Liver (tissue), 9 donors: ENCODE data around the gene NKX2-3. TPM values are rescaled to one million over a fixed set of nuclear protein-coding genes. Genes with fewer than 3 reads are reported as not detected.

Source experiments
- DNase-seq: peaks from one replicate; pipeline ENCODE4 v3.0.0-alpha.2; 2017; ENCODE audit warnings: low spot score
- H3K27ac ChIP-seq, 2 donors: one replicate each; pipeline ENCODE4 v1.7.0; 2013; ENCODE audit warnings: inconsistent platforms in 2 of 2, low read length in 2 of 2, control low read depth in 1 of 2, low read depth in 1 of 2, mild to moderate bottlenecking in 1 of 2
- H3K27me3 ChIP-seq, 4 donors: one replicate each; pipeline versions ENCODE4 v1.6.1 to v1.7.0; 2013; ENCODE audit warnings: low read length in 3 of 4, inconsistent platforms in 1 of 4, mild to moderate bottlenecking in 1 of 4, moderate library complexity in 1 of 4; ENCODE audit not compliant: control insufficient read depth in 4 of 4, insufficient read depth in 4 of 4
- H3K36me3 ChIP-seq, 4 donors: one replicate each; pipeline versions ENCODE4 v1.6.1 to v1.7.0; 2013; ENCODE audit warnings: low read length in 3 of 4, mild to moderate bottlenecking in 3 of 4, low read depth in 1 of 4, moderate library complexity in 1 of 4; ENCODE audit not compliant: control insufficient read depth in 4 of 4, insufficient read depth in 3 of 4
- H3K4me1 ChIP-seq, 4 donors: one replicate each; pipeline versions ENCODE4 v1.6.1 to v1.7.0; 2013; ENCODE audit warnings: low read length in 3 of 4, mild to moderate bottlenecking in 3 of 4, moderate library complexity in 1 of 4; ENCODE audit not compliant: control insufficient read depth in 4 of 4, insufficient read depth in 4 of 4
- H3K4me3 ChIP-seq, 3 donors: one replicate each; pipeline versions ENCODE4 v1.6.1 to v1.7.0; 2013; ENCODE audit warnings: low read length in 3 of 3, control low read depth in 1 of 3, low read depth in 1 of 3, mild to moderate bottlenecking in 1 of 3
- H3K9ac ChIP-seq, 2 donors: one replicate each; pipeline ENCODE4 v1.7.0; 2013; ENCODE audit warnings: low read length in 2 of 2, mild to moderate bottlenecking in 2 of 2, moderate library complexity in 2 of 2, control low read depth in 1 of 2, low read depth in 1 of 2
- H3K9me3 ChIP-seq, 4 donors: one replicate each; pipeline versions ENCODE4 v1.6.1 to v1.7.0; 2013; ENCODE audit warnings: low read length in 3 of 4; ENCODE audit not compliant: control insufficient read depth in 4 of 4
- ATF3 ChIP-seq: IDR thresholded peaks from 2 replicates; pipeline ENCODE4 v1.6.1; 2016; ENCODE audit warnings: antibody characterized with exemption
- FOXA2 ChIP-seq: IDR thresholded peaks from 2 replicates; pipeline ENCODE4 v1.6.1; 2016; ENCODE audit warnings: antibody characterized with exemption
- HNF4A ChIP-seq, 2 donors: conservative IDR thresholded peaks; 2 replicates each; pipeline ENCODE4 v1.6.1; 2016; ENCODE audit warnings: antibody characterized with exemption in 2 of 2, mild to moderate bottlenecking in 2 of 2
- JUND ChIP-seq, 2 donors: IDR thresholded peaks; 2 replicates each; pipeline ENCODE4 v1.6.1; 2016; ENCODE audit warnings: antibody characterized with exemption in 2 of 2
- NR2F2 ChIP-seq: IDR thresholded peaks from 2 replicates; pipeline ENCODE4 v1.6.1; 2016; ENCODE audit warnings: antibody characterized with exemption
- RAD21 ChIP-seq, 2 donors: IDR thresholded peaks; 2 replicates each; pipeline ENCODE4 v1.6.1; 2016; ENCODE audit warnings: antibody characterized with exemption in 2 of 2, mild to moderate bottlenecking in 2 of 2
- REST ChIP-seq: IDR thresholded peaks from 2 replicates; pipeline ENCODE4 v1.6.1; 2016; ENCODE audit warnings: antibody characterized with exemption, mild to moderate bottlenecking
- RXRA ChIP-seq, 2 donors: IDR thresholded peaks; 2 replicates each; pipeline ENCODE4 v1.6.1; 2017 to 2018; ENCODE audit warnings: antibody characterized with exemption in 2 of 2, mild to moderate bottlenecking in 1 of 2
- SP1 ChIP-seq: IDR thresholded peaks from 2 replicates; pipeline ENCODE4 v1.6.1; 2018; ENCODE audit warnings: antibody characterized with exemption, mild to moderate bottlenecking
- TAF1 ChIP-seq: conservative IDR thresholded peaks from 2 replicates; pipeline ENCODE4 v1.6.1; 2016; ENCODE audit warnings: antibody characterized with exemption, mild to moderate bottlenecking
- WGBS: extraction: QIAGEN DNeasy Blood & Tissue Kit; methylation state at CpG from one replicate; pipeline ENCODE4 v1.1.7; 2013; 5-methylcytosine and 5-hydroxymethylcytosine counted together
- polyA plus RNA-seq, 2 donors: library from polyadenylated mRNA; stranded (reverse) in 1 of 2; unstranded in 1 of 2; fragments of 200-250 nt in 1 of 2; fragments of >200 nt in 1 of 2; fragmentation: Nextera tagmentation in 1 of 2; extraction: Ambion mirVana in 1 of 2; gene quantifications; one replicate each; pipeline versions ENCODE4 v1.2.1 to v1.2.3, GENCODE V29; 2013 to 2015
- total RNA-seq, 2 donors: library from RNA; depleted of rRNA; stranded (reverse); fragments of >200 nt; gene quantifications; one replicate each; pipeline ENCODE4 v1.2.3, GENCODE V29; 2014
- TF ChIP-seq, protein P1 (sequence below): fragments of 150-350 bp; IDR thresholded peaks from 2 replicates; pipeline ENCODE4 v1.5.1; 2017; ENCODE audit warnings: improper control_type of control experiment, low read depth, low read length; ENCODE audit not compliant: missing input control
- TF ChIP-seq, protein P2 (sequence below): IDR thresholded peaks from 2 replicates; pipeline ENCODE4 v1.6.1; 2016; ENCODE audit warnings: antibody characterized with exemption
- donor health status: healthy.
- donor health status: healthy.
- donor health status: healthy.
- donor health status: healthy.
- donor health status: healthy.

NKX2-3 gene
- total and polyA plus RNA-seq, 4 donors = 0.06 to 0.09 TPM; not detected in 2

DNA sequence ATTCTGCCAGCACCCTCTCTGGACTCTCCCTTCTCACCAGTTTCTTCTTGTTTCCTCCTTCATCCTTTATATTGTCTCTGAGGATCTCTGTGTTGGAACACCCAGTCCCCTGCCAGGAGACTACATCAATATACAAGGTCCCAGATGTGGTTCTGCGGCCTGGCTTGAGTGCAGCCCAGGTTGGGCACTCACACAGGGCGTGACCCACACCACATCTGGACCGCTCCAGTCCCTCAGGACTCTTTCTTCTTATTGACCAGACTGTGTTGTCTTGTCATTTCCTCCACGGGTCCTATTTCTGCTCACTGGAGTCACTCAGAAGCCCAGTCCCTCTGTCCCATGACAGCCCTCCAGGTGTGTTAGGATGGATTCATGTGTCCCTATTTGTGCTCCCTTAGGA lies 26.0 kb downstream of the NKX2-3 start:
- Histone ChIP-seq H3K36me3 (no peaks in the 10 kb centered on the region), H3K27ac (no peak overlapping the region), H3K9ac (no peak overlapping the region), H3K27me3 (peaks cover 0 to 21% (median 0%) of the 10 kb centered on the region in 4 donors), H3K4me3 (no peak overlapping the region), H3K9me3 (no peaks in the 10 kb centered on the region), H3K4me1 (no peaks in the 10 kb centered on the region)
- TF ChIP-seq FOXA2 (no peak), RXRA (IDR thresholded peaks at IDR 0.05) (no peak), ATF3 (no peak), REST (no peak), SP1 (no peak), NR2F2 (no peak), JUND (IDR thresholded peaks at IDR 0.05) (no peak), HNF4A (conservative IDR thresholded peaks at IDR 0.05) (no peak)
- TF ChIP-seq, protein P1, sequence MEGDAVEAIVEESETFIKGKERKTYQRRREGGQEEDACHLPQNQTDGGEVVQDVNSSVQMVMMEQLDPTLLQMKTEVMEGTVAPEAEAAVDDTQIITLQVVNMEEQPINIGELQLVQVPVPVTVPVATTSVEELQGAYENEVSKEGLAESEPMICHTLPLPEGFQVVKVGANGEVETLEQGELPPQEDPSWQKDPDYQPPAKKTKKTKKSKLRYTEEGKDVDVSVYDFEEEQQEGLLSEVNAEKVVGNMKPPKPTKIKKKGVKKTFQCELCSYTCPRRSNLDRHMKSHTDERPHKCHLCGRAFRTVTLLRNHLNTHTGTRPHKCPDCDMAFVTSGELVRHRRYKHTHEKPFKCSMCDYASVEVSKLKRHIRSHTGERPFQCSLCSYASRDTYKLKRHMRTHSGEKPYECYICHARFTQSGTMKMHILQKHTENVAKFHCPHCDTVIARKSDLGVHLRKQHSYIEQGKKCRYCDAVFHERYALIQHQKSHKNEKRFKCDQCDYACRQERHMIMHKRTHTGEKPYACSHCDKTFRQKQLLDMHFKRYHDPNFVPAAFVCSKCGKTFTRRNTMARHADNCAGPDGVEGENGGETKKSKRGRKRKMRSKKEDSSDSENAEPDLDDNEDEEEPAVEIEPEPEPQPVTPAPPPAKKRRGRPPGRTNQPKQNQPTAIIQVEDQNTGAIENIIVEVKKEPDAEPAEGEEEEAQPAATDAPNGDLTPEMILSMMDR = no peak
- TF ChIP-seq, protein P2, sequence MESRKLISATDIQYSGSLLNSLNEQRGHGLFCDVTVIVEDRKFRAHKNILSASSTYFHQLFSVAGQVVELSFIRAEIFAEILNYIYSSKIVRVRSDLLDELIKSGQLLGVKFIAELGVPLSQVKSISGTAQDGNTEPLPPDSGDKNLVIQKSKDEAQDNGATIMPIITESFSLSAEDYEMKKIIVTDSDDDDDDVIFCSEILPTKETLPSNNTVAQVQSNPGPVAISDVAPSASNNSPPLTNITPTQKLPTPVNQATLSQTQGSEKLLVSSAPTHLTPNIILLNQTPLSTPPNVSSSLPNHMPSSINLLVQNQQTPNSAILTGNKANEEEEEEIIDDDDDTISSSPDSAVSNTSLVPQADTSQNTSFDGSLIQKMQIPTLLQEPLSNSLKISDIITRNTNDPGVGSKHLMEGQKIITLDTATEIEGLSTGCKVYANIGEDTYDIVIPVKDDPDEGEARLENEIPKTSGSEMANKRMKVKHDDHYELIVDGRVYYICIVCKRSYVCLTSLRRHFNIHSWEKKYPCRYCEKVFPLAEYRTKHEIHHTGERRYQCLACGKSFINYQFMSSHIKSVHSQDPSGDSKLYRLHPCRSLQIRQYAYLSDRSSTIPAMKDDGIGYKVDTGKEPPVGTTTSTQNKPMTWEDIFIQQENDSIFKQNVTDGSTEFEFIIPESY = no peak
- 86% methylated on average over 4 of the region's 4 CpGs for WGBS
- no peak for DNase-seq

DNA sequence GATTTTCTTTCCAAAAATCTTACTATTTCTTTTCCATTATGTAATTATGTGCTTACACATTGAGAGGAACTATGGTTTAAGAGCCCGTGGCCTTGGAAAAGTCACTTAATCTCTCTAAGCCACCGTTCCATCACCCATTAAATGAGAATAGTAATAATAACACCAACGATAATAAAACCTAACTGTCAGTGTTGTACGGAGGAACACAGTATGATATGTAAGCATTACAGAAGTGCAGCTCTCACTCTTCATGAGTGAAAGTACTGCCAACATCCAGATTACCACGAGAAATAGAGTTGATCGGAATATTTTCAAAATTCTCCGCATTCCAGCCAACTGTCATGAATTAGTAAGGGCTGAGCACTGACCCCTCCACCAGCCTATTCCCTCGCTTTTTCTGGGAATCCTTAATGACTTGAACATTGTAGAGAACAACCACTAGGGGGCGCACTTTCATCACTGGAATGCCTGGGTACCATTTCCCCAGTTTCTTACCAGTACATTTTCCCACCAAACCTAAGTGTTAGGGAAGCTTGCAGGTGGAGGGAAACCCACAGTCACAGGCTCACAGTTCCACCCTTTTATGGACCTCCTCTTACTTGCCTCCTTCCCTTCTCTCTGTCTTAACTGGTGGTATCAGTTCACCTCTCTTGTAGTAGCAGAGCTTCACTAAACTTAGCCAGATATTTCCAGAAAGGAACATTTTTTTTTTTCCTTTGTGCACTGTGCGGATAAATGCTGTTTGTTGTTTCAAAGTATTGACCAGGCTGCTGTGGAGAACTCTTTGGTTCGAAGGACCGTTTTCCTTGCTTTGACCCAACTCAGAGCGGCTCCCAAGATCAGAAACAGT lies 27.8 kb downstream of the NKX2-3 start:
- Histone ChIP-seq H3K27ac (no peak overlapping the region), H3K27me3 (peaks cover 0 to 5% (median 0%) of the 10 kb centered on the region in 4 donors), H3K4me3 (no peak overlapping the region), H3K36me3 (no peaks in the 10 kb centered on the region), H3K9ac (no peak overlapping the region), H3K4me1 (no peaks in the 10 kb centered on the region), H3K9me3 (no peaks in the 10 kb centered on the region)
- DNase-seq = peak; percentile 58
- WGBS = 35% methylated on average over 13 of the region's 13 CpGs
- TF ChIP-seq ATF3 = no peak
- no peak for TF ChIP-seq TAF1
- TF ChIP-seq FOXA2 = no peak
- TF ChIP-seq REST = no peak
- peak; percentile 72 to 80 for TF ChIP-seq RAD21 (IDR thresholded peaks at IDR 0.05)
- TF ChIP-seq, protein P1 = peak; percentile 58
